LNCAP (cell line): ENCODE data around the gene CLDN34.

Source experiments
- CTCF ChIP-seq: fragments of 450-650 bp; IDR thresholded peaks from 2 replicates; pipeline ENCODE4 v1.5.1; 2017; ENCODE audit warnings: mild to moderate bottlenecking

The CLDN34 gene

GRCh38 chrX:9966775-9967408 lies at the start of gene CLDN34:
TSS of gene CLDN34 (plus strand) at chrX:9967358. CDS start at chrX:9967358, 0 bp downstream.
- TF ChIP-seq CTCF, result no peak

- no peak for TF ChIP-seq CTCF
Observed at GRCh38 chrX:9917861-9918260, 49.3 kb upstream of the CLDN34 start.

- TF ChIP-seq CTCF, result no peak
Observed at GRCh38 chrX:9919632-9920172, 47.5 kb upstream of the CLDN34 start.

GRCh38 chrX:9921407-9921806 lies 45.8 kb upstream of the CLDN34 start:
- no peak for TF ChIP-seq CTCF

GRCh38 chrX:9923357-9923756 lies 43.8 kb upstream of the CLDN34 start:
- no peak for TF ChIP-seq CTCF

GRCh38 chrX:9926002-9926401 lies 41.2 kb upstream of the CLDN34 start:
- no peak for TF ChIP-seq CTCF

GRCh38 chrX:9927698-9928482 lies 39.3 kb upstream of the CLDN34 start:
- no peak for TF ChIP-seq CTCF
